ENCODE measurements around the gene NEGR1. TPM values are rescaled to one million over a fixed set of nuclear protein-coding genes. Genes with fewer than 3 reads are reported as not detected.

Gene NEGR1
- total and polyA plus RNA-seq, 11 donors: 1.7 to 11.3 (median 6.8) TPM

DNA sequence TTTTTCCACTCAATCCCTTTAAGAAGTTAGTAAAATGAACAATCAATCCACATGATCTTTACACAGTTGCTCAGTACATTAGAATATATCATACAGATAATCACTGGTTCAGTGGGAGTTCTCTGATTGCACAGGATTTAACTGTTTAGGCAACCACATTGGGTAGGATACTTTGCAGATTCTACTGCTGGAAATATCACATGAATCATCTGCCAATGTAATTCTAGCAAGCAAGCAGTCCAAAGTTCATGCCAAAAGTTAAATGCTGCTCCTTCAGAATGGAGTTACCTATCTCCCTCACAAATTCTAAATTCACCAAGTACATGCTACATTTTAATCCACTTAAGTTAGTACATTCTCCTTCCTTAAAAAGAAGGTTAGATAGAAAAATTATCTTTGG, 52.4 kb downstream of the NEGR1 start:
- ATAC-seq (no peak), DNase-seq (no peak)
- Histone ChIP-seq H3K9me3 (peaks cover 0 to 7% (median 0%) of the 10 kb centered on the region in 12 donors), H3K27me3 (no peaks in the 10 kb centered on the region), H3K4me3 (no peak overlapping the region), H3K36me3 (no peaks in the 10 kb centered on the region), H3K4me1 (no peaks in the 10 kb centered on the region), H3K27ac (no peak overlapping the region)
- intact Hi-C loops (cut with DNase I): no loop called here
- no peak for TF ChIP-seq POLR2A (IDR thresholded peaks at IDR 0.05)
- no peak for TF ChIP-seq CTCF (IDR thresholded peaks at IDR 0.05)

DNA sequence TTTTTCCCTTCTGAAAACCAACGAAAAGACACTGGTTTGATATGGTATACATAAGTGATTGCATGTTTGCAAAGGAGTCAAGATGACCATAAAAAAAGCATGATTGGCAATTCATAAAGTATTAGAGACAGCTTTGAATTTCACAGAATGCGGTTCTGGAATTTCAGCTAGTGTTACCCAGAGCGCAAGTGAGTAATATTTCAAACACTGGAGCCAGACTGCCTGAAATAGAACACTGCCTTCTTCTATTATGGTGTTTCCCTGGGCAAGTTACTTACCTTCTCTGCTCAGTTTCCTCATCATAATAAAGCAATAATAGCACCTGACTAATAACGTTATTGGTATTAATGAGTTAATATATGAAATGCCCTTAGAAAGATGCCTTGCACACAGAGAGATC, 54.7 kb downstream of the NEGR1 start:
- H3K4me3 ChIP-seq: no peak overlapping the region
- H3K36me3 ChIP-seq: no peaks in the 10 kb centered on the region
- no peaks in the 10 kb centered on the region for H3K4me1 ChIP-seq
- WGBS, 4 donors: 80 to 86% (median 85%) methylated on average over 4 of the region's 4 CpGs
- no peak for TF ChIP-seq CTCF (IDR thresholded peaks at IDR 0.05)
- TF ChIP-seq POLR2A (IDR thresholded peaks at IDR 0.05): no peak
- H3K9me3 ChIP-seq: no peaks in the 10 kb centered on the region
- no peak for ATAC-seq
- DNase-seq: no peak
- intact Hi-C loops (cut with DNase I): no loop called here
- peak overlapping the region in 1 of 12 donors; percentile 63 for H3K27ac ChIP-seq
- H3K27me3 ChIP-seq: no peaks in the 10 kb centered on the region

DNA sequence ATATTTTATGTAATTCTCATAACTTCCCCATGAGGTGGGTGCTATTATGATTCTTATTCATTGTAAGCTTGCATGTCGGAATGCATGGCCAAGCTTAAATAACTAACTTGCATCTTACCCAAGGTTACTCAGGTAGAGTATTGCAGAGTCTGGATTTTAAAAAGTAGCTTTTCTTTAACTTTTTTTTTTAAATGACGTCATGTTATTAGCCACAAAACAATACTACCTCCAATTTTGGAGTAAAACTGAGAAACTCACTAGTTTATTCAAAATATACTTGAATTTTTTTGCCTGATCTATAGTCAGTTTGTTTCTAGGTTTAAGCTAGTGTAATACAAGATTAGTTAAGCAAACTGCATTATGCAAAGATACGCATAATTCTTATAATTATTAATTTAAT, 57.8 kb downstream of the NEGR1 start:
- no peaks in the 10 kb centered on the region for H3K4me1 ChIP-seq
- TF ChIP-seq POLR2A (IDR thresholded peaks at IDR 0.05) (no peak), CTCF (IDR thresholded peaks at IDR 0.05) (no peak)
- no peak overlapping the region for H3K27ac ChIP-seq
- DNase-seq: no peak
- 85 to 91% (median 91%) methylated on average over 3 of the region's 3 CpGs for WGBS, 4 donors
- intact Hi-C loops (cut with DNase I): no loop called here
- ATAC-seq: no peak
- no peak overlapping the region for H3K4me3 ChIP-seq
- no peaks in the 10 kb centered on the region for H3K27me3 ChIP-seq
- no peaks in the 10 kb centered on the region for H3K9me3 ChIP-seq
- no peaks in the 10 kb centered on the region for H3K36me3 ChIP-seq

DNA sequence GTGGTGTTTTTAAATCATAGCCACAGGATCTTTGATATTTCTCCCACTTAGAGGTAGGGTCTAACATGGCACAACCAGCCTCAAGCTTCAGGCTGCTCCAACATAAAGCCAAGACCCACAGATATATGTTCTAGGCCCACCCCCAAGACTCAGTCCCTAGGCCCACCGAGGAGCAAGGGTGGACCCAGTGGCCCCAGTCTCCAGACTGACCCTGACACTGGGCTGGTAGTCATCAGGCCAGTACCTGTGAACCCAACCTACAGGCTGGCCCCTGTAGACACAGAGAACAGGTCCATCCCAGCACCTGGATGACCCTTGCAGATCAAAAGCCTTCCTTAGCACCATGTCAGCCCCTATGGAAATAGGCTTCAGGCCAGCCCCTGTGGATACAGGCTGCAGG, 60.5 kb downstream of the NEGR1 start:
- H3K36me3 ChIP-seq: no peaks in the 10 kb centered on the region
- H3K27me3 ChIP-seq: no peaks in the 10 kb centered on the region
- no peaks in the 10 kb centered on the region for H3K9me3 ChIP-seq
- intact Hi-C loops (cut with DNase I): no loop called here
- H3K4me1 ChIP-seq: no peaks in the 10 kb centered on the region
- DNase-seq (no peak), ATAC-seq (no peak)
- H3K4me3 ChIP-seq: no peak overlapping the region
- no peak overlapping the region for H3K27ac ChIP-seq
- no peak for TF ChIP-seq CTCF (IDR thresholded peaks at IDR 0.05)
- TF ChIP-seq POLR2A (IDR thresholded peaks at IDR 0.05): no peak
- WGBS, 4 donors: 66 to 89% (median 85%) methylated on average over 1 of the region's 1 CpG

Data from heart left ventricle (tissue), 16 donors.